Diencephalon (tissue), 1 donor: ENCODE measurements around the gene FAM177B. TPM values are rescaled to one million over a fixed set of nuclear protein-coding genes. Genes with fewer than 3 reads are reported as not detected.

Source experiments
- total RNA-seq: library from RNA; depleted of rRNA; stranded (reverse); fragments of >200 nt; gene quantifications from one replicate; pipeline ENCODE4 v1.2.3, GENCODE V29; 2014

FAM177B gene
- 0.23 TPM for total RNA-seq

DNA sequence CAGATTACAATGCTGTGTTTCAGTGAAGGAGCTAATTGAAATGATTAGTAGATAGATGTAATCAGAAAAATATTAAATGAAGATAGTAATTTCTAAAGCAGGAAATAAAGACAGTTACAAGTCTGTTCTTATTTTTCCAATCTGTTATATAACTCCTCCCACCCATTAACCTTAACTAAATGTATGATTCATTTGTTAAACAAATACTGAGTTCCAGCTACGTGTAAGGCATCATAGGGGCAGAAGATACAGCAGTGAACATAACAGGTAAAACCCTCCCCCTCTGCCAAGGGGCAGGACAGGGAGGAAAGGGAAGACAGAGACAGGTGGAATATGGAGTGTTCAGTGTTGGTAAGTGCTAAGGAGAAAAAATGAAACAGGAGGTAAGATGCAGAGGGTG lies at the start of gene FAM177B:
FAM177B (plus strand) TSS at position 231 of the 400 bp plus-strand sequence. CDS start 9,344 bp downstream, outside the sequence.

DNA sequence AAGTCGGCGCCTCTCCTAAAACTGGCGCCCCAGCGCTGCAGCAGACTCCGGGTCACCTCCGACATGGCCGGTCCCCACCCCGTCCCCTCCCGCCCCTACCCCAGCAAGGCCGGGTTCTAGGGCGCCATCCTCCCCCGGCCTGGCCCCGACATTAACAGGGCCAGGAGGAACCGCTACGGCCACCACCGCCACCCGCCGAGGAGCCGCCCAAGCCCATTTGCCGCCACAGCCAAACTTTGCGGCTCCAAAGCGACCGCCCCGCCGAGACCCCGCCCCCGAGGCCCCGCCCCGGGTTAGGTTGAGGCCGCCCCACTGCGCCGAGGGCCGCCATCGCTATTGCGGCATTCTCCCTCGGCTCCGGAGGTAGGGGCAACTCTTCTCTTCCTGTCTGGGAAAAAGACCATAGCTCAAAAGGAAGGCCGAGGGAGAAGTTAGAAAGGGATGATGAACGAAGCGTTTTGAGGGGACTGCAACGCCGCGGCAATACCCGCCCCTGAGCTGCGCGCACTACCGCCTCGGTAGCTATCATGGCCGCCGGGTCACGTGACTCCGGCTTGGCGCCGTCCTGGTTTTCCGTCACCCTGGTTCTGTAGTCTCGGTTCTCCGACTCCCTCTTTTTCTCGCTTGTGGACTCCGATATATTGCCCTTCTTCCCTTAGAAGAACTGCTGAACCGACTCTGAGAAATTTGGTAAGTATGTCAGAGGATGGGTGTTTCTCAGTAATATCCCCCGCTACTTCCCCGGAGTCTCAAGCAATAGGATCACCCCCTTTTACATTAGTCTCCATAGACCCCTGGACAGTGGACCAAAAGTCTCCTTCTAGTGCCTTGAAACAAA lies 24.5 kb upstream of the FAM177B start, which contains the start of the genes AIDA and BROX:
AIDA (minus strand) TSS at position 239 of the 838 bp plus-strand sequence; CDS start at position 65, 174 bp downstream.
BROX (plus strand) TSS at position 312 of the 838 bp plus-strand sequence. CDS start 3,136 bp downstream, outside the sequence.

Other genes starting within 250 kb of the FAM177B start
- gene HHIPL2, start 189.1 kb upstream of the FAM177B start, total RNA-seq = 0.23 TPM
- gene TAF1A, start 147.3 kb upstream of the FAM177B start, total RNA-seq = 15.9 TPM
- gene MIA3, start 119.1 kb upstream of the FAM177B start, total RNA-seq = 57.4 TPM
- 50.3 TPM for gene AIDA, start 24.7 kb upstream of the FAM177B start, total RNA-seq
- gene BROX, start 24.6 kb upstream of the FAM177B start, total RNA-seq = 56.3 TPM
- 8.5 TPM for gene DISP1, start 77.8 kb downstream of the FAM177B start, total RNA-seq